Measurements from ENCODE around the gene TMEM167A.

Gene TMEM167A

GRCh38 chr5:83076742-83077661, at the start of gene TMEM167A, which contains the start of gene XRCC4:
TSS of gene TMEM167A (minus strand) at chr5:83077394. CDS start at chr5:83077323, 71 bp downstream.
TSS of gene XRCC4 (plus strand) at chr5:83077547. CDS start at chr5:83104920, 27,373 bp downstream.
- H3K4me1 Mint-ChIP-seq (ENCODE audit: low read depth), result peaks cover 58% of the 10 kb centered on the region
- H3K27me3 Mint-ChIP-seq, result no peaks in the 10 kb centered on the region
- peak within 1 kb of the TSS; percentile 100 for H3K4me3 Mint-ChIP-seq
- H3K27ac Mint-ChIP-seq, result peak within 1 kb of the TSS; percentile 99
- peaks cover 28% of the 10 kb centered on the region for H3K36me3 Mint-ChIP-seq (ENCODE audit: low read depth)
- no peaks in the 10 kb centered on the region for H3K9me3 Mint-ChIP-seq

- Mint-ChIP-seq H3K27me3 (no peaks in the 10 kb centered on the region), H3K9me3 (peaks cover 5% of the 10 kb centered on the region), H3K36me3 (ENCODE audit: low read depth) (peaks cover 48% of the 10 kb centered on the region), H3K27ac (no peak overlapping the region), H3K4me1 (ENCODE audit: low read depth) (no peaks in the 10 kb centered on the region), H3K4me3 (no peak overlapping the region)
Observed at GRCh38 chr5:83126501-83126900, 49.3 kb upstream of the TMEM167A start.

- H3K4me1 Mint-ChIP-seq (ENCODE audit: low read depth), result no peaks in the 10 kb centered on the region
- H3K9me3 Mint-ChIP-seq, result no peaks in the 10 kb centered on the region
- no peaks in the 10 kb centered on the region for H3K27me3 Mint-ChIP-seq
- no peak overlapping the region for H3K4me3 Mint-ChIP-seq
- H3K36me3 Mint-ChIP-seq (ENCODE audit: low read depth), result peaks cover 45% of the 10 kb centered on the region
- no peak overlapping the region for H3K27ac Mint-ChIP-seq
Observed at GRCh38 chr5:83125560-83125959, 48.4 kb upstream of the TMEM167A start.

GRCh38 chr5:83124593-83124992, 47.4 kb upstream of the TMEM167A start:
- no peaks in the 10 kb centered on the region for H3K27me3 Mint-ChIP-seq
- no peaks in the 10 kb centered on the region for H3K9me3 Mint-ChIP-seq
- H3K27ac Mint-ChIP-seq, result no peak overlapping the region
- no peak overlapping the region for H3K4me3 Mint-ChIP-seq
- no peaks in the 10 kb centered on the region for H3K4me1 Mint-ChIP-seq (ENCODE audit: low read depth)
- peaks cover 39% of the 10 kb centered on the region for H3K36me3 Mint-ChIP-seq (ENCODE audit: low read depth)

- Mint-ChIP-seq H3K27ac (no peak overlapping the region), H3K27me3 (no peaks in the 10 kb centered on the region), H3K4me3 (no peak overlapping the region), H3K9me3 (peaks cover 15% of the 10 kb centered on the region), H3K4me1 (ENCODE audit: low read depth) (no peaks in the 10 kb centered on the region), H3K36me3 (ENCODE audit: low read depth) (peaks cover 35% of the 10 kb centered on the region)
Observed at GRCh38 chr5:83118976-83119375, 41.8 kb upstream of the TMEM167A start.

- no peak overlapping the region for H3K4me3 Mint-ChIP-seq
- peaks cover 38% of the 10 kb centered on the region for H3K36me3 Mint-ChIP-seq (ENCODE audit: low read depth)
- no peak overlapping the region for H3K27ac Mint-ChIP-seq
- peaks cover 15% of the 10 kb centered on the region for H3K9me3 Mint-ChIP-seq
- no peaks in the 10 kb centered on the region for H3K4me1 Mint-ChIP-seq (ENCODE audit: low read depth)
- no peaks in the 10 kb centered on the region for H3K27me3 Mint-ChIP-seq
Observed at GRCh38 chr5:83118471-83118870, 41.3 kb upstream of the TMEM167A start.

- Mint-ChIP-seq H3K36me3 (ENCODE audit: low read depth) (peaks cover 49% of the 10 kb centered on the region), H3K4me3 (no peak overlapping the region), H3K9me3 (peaks cover 25% of the 10 kb centered on the region), H3K27me3 (no peaks in the 10 kb centered on the region), H3K27ac (no peak overlapping the region), H3K4me1 (ENCODE audit: low read depth) (no peaks in the 10 kb centered on the region)
Observed at GRCh38 chr5:83115816-83116215, 38.6 kb upstream of the TMEM167A start.

- Mint-ChIP-seq H3K4me1 (ENCODE audit: low read depth) (no peaks in the 10 kb centered on the region), H3K36me3 (ENCODE audit: low read depth) (peaks cover 33% of the 10 kb centered on the region), H3K4me3 (no peak overlapping the region), H3K27ac (no peak overlapping the region), H3K9me3 (peaks cover 15% of the 10 kb centered on the region), H3K27me3 (no peaks in the 10 kb centered on the region)
Observed at GRCh38 chr5:83109380-83109779, 32.2 kb upstream of the TMEM167A start.

GRCh38 chr5:83107692-83108420, 30.7 kb upstream of the TMEM167A start:
- peaks cover 21% of the 10 kb centered on the region for H3K36me3 Mint-ChIP-seq (ENCODE audit: low read depth)
- H3K9me3 Mint-ChIP-seq, result peaks cover 8% of the 10 kb centered on the region
- H3K4me1 Mint-ChIP-seq (ENCODE audit: low read depth), result no peaks in the 10 kb centered on the region
- no peaks in the 10 kb centered on the region for H3K27me3 Mint-ChIP-seq
- H3K27ac Mint-ChIP-seq, result no peak overlapping the region
- no peak overlapping the region for H3K4me3 Mint-ChIP-seq

GRCh38 chr5:83104021-83104420, 26.8 kb upstream of the TMEM167A start:
- Mint-ChIP-seq H3K4me3 (no peak overlapping the region), H3K36me3 (ENCODE audit: low read depth) (peaks cover 7% of the 10 kb centered on the region), H3K9me3 (no peaks in the 10 kb centered on the region), H3K4me1 (ENCODE audit: low read depth) (no peaks in the 10 kb centered on the region), H3K27me3 (no peaks in the 10 kb centered on the region), H3K27ac (no peak overlapping the region)

- Mint-ChIP-seq H3K27ac (no peak overlapping the region), H3K4me3 (no peak overlapping the region), H3K27me3 (no peaks in the 10 kb centered on the region)
Observed at GRCh38 chr5:83102364-83102980, 25.3 kb upstream of the TMEM167A start.

GRCh38 chr5:83101514-83101913, 24.3 kb upstream of the TMEM167A start:
- Mint-ChIP-seq H3K27me3 (no peaks in the 10 kb centered on the region), H3K9me3 (no peaks in the 10 kb centered on the region), H3K4me3 (no peak overlapping the region), H3K27ac (no peak overlapping the region), H3K36me3 (ENCODE audit: low read depth) (peaks cover 3% of the 10 kb centered on the region), H3K4me1 (ENCODE audit: low read depth) (no peaks in the 10 kb centered on the region)

More at GRCh38 chr5:83102364-83102980, 25.3 kb upstream of the TMEM167A start:
- Mint-ChIP-seq H3K9me3 (no peaks in the 10 kb centered on the region), H3K4me1 (ENCODE audit: low read depth) (no peaks in the 10 kb centered on the region), H3K36me3 (ENCODE audit: low read depth) (peaks cover 9% of the 10 kb centered on the region)

GRCh38 chr5:83099445-83099844, 22.3 kb upstream of the TMEM167A start:
- Mint-ChIP-seq H3K4me1 (ENCODE audit: low read depth) (no peaks in the 10 kb centered on the region), H3K27me3 (no peaks in the 10 kb centered on the region), H3K36me3 (ENCODE audit: low read depth) (peaks cover 14% of the 10 kb centered on the region), H3K27ac (no peak overlapping the region), H3K9me3 (no peaks in the 10 kb centered on the region), H3K4me3 (no peak overlapping the region)

GRCh38 chr5:83099001-83099400, 21.8 kb upstream of the TMEM167A start:
- Mint-ChIP-seq H3K27ac (no peak overlapping the region), H3K36me3 (ENCODE audit: low read depth) (peaks cover 19% of the 10 kb centered on the region), H3K4me3 (no peak overlapping the region), H3K4me1 (ENCODE audit: low read depth) (no peaks in the 10 kb centered on the region), H3K27me3 (no peaks in the 10 kb centered on the region), H3K9me3 (no peaks in the 10 kb centered on the region)

Data from stimulated activated naive CD8-positive, alpha-beta T cell treated with anti-CD3 and anti-CD28 coated beads, Interleukin-15, Interleukin-2, amounts not matched to agents 100 ng/mL and 50 ng/mL, for 24 hours (primary cell).